ENCODE data around the gene SYCP2L. TPM values are rescaled to one million over a fixed set of nuclear protein-coding genes. Genes with fewer than 3 reads are reported as not detected.

The SYCP2L gene
- total RNA-seq, 1 donor: 0.36 TPM

GRCh38 chr6:10957414-10957886, 70.6 kb downstream of the SYCP2L start:
- DNase-seq (ENCODE audit: insufficient read length, low spot score, missing footprints): no peak
- Histone ChIP-seq H3K27me3 (ENCODE audit: insufficient read depth, low read length) (peaks cover 3% of the 10 kb centered on the region), H3K4me2 (ENCODE audit: insufficient read depth, low read length) (no peak overlapping the region), H3K36me3 (ENCODE audit: insufficient read depth, low read length) (no peaks in the 10 kb centered on the region), H3K27ac (ENCODE audit: low read depth, low read length) (no peak overlapping the region), H4K20me1 (ENCODE audit: insufficient read depth, low read length) (no peaks in the 10 kb centered on the region), H3K79me2 (ENCODE audit: insufficient read depth, low read length) (no peaks in the 10 kb centered on the region), H2AFZ (ENCODE audit: low read length) (no peak overlapping the region), H3K4me3 (ENCODE audit: insufficient read depth, low read length) (no peak overlapping the region), H3K9me3 (ENCODE audit: low read depth, low read length) (no peaks in the 10 kb centered on the region), H3K4me1 (ENCODE audit: insufficient read depth, low read length) (peaks cover 4% of the 10 kb centered on the region)
- TF ChIP-seq CTCF (IDR thresholded peaks at IDR 0.05; ENCODE audit: extremely low read depth, low read depth, low read length): no peak

DNA sequence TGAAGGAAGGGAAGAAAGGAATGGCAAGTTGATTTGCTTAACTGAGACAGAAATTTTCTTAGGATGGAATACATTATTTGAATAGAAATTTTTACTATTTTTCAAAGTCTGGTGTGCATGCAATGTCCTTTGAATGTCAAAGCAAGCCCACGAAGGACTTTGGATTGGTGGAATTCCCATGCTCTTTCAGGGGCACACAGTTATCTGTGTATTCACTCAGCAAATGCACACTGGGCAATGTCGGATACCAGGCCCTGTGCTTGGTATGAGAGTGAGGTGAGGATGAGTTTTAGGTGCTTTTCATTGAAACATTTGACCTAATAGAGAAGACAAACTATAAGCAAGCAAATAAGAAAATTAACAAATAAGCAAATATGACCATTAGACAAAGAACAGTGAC, 73.3 kb downstream of the SYCP2L start:
- peaks cover 13% of the 10 kb centered on the region for H3K4me1 ChIP-seq (ENCODE audit: insufficient read depth, low read length)
- no peak for TF ChIP-seq CTCF (IDR thresholded peaks at IDR 0.05; ENCODE audit: extremely low read depth, low read depth, low read length)
- H3K79me2 ChIP-seq (ENCODE audit: insufficient read depth, low read length): no peaks in the 10 kb centered on the region
- H4K20me1 ChIP-seq (ENCODE audit: insufficient read depth, low read length): no peaks in the 10 kb centered on the region
- no peaks in the 10 kb centered on the region for H3K36me3 ChIP-seq (ENCODE audit: insufficient read depth, low read length)
- no peak overlapping the region for H3K4me2 ChIP-seq (ENCODE audit: insufficient read depth, low read length)
- no peak overlapping the region for H2AFZ ChIP-seq (ENCODE audit: low read length)
- no peak overlapping the region for H3K27ac ChIP-seq (ENCODE audit: low read depth, low read length)
- no peaks in the 10 kb centered on the region for H3K9me3 ChIP-seq (ENCODE audit: low read depth, low read length)
- no peak for DNase-seq (ENCODE audit: insufficient read length, low spot score, missing footprints)
- no peak overlapping the region for H3K4me3 ChIP-seq (ENCODE audit: insufficient read depth, low read length)
- H3K27me3 ChIP-seq (ENCODE audit: insufficient read depth, low read length): peaks cover 3% of the 10 kb centered on the region

GRCh38 chr6:10961837-10962236, 75.0 kb downstream of the SYCP2L start:
- Histone ChIP-seq H3K4me2 (ENCODE audit: insufficient read depth, low read length) (no peak overlapping the region), H3K27me3 (ENCODE audit: insufficient read depth, low read length) (peaks cover 3% of the 10 kb centered on the region), H3K4me1 (ENCODE audit: insufficient read depth, low read length) (peaks cover 13% of the 10 kb centered on the region), H4K20me1 (ENCODE audit: insufficient read depth, low read length) (no peaks in the 10 kb centered on the region), H3K4me3 (ENCODE audit: insufficient read depth, low read length) (no peak overlapping the region), H3K79me2 (ENCODE audit: insufficient read depth, low read length) (no peaks in the 10 kb centered on the region), H3K27ac (ENCODE audit: low read depth, low read length) (no peak overlapping the region), H3K36me3 (ENCODE audit: insufficient read depth, low read length) (no peaks in the 10 kb centered on the region), H2AFZ (ENCODE audit: low read length) (no peak overlapping the region), H3K9me3 (ENCODE audit: low read depth, low read length) (no peaks in the 10 kb centered on the region)
- DNase-seq (ENCODE audit: insufficient read length, low spot score, missing footprints): no peak
- TF ChIP-seq CTCF (IDR thresholded peaks at IDR 0.05; ENCODE audit: extremely low read depth, low read depth, low read length): no peak

DNA sequence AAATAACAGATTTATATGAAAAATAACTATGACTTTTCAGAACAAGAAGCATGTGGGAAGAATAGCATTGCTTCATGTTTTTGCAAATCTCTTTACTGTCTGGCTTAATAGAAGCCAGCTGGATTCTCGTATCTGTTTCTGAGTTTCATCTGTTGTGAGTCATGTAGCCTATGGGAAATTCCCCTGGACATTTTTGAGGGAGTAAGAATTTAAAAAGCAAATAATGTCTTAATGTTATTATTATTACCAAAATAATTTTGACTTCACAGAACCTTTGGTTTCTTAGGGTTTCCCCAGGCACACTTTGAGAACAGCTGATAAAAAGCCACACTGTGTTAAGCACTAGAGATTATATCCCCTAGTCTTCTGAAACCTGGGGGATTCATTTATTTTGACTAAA, 75.8 kb downstream of the SYCP2L start:
- Histone ChIP-seq H3K27ac (ENCODE audit: low read depth, low read length) (peak overlapping the region; percentile 23), H3K4me1 (ENCODE audit: insufficient read depth, low read length) (peaks cover 13% of the 10 kb centered on the region), H2AFZ (ENCODE audit: low read length) (no peak overlapping the region), H4K20me1 (ENCODE audit: insufficient read depth, low read length) (no peaks in the 10 kb centered on the region), H3K9me3 (ENCODE audit: low read depth, low read length) (no peaks in the 10 kb centered on the region), H3K4me3 (ENCODE audit: insufficient read depth, low read length) (no peak overlapping the region), H3K27me3 (ENCODE audit: insufficient read depth, low read length) (peaks cover 3% of the 10 kb centered on the region), H3K4me2 (ENCODE audit: insufficient read depth, low read length) (peak overlapping the region; percentile 20), H3K79me2 (ENCODE audit: insufficient read depth, low read length) (no peaks in the 10 kb centered on the region), H3K36me3 (ENCODE audit: insufficient read depth, low read length) (no peaks in the 10 kb centered on the region)
- TF ChIP-seq CTCF (IDR thresholded peaks at IDR 0.05; ENCODE audit: extremely low read depth, low read depth, low read length): no peak
- DNase-seq (ENCODE audit: insufficient read length, low spot score, missing footprints): peak; percentile 66
